AG10803 (cell line): ENCODE results near the gene KSR1.
A peak's percentile ranks its signal among the peaks of the same experiment; 100 is the strongest.
"Not testable (repeated sequence)": the region's sequence is repeated elsewhere in the genome, so short reads cannot be mapped to it uniquely, and the experiment has no call there.

Source experiments
- DNase-seq: peaks from one replicate; pipeline ENCODE4 v3.0.0; 2010; ENCODE audit warnings: low read depth
- H3K4me3 ChIP-seq: 2 replicates; pipeline ENCODE4 v1.5.1; 2011; ENCODE audit warnings: mild to moderate bottlenecking, low read length, control low read depth
- CTCF ChIP-seq: conservative IDR thresholded peaks from 2 replicates; pipeline ENCODE4 v1.5.1; 2011; ENCODE audit warnings: mild to moderate bottlenecking, low read length, control low read depth, inconsistent platforms

The KSR1 gene

DNA sequence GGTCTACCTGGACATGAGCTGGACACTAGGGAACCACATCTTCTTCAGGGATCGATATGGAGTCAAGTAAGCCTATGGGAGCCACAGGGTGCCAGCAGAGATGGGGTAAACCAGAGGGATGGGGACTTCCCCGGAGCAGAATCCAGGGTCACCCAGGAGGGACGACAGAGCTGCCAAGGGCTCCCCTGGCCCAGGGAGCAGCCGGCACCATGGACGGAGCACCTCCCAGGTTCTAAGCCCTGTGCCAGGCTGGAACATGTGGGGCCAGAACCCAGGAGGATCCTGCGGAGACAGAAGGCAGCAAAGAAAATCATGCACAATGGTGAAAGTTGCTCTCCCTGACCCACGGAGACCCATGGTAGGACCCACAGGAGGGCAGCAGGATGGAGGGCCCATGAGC is 33.6 kb upstream of the KSR1 start:
- H3K4me3 ChIP-seq, result no peak overlapping the region
- TF ChIP-seq CTCF, result no peak

DNA sequence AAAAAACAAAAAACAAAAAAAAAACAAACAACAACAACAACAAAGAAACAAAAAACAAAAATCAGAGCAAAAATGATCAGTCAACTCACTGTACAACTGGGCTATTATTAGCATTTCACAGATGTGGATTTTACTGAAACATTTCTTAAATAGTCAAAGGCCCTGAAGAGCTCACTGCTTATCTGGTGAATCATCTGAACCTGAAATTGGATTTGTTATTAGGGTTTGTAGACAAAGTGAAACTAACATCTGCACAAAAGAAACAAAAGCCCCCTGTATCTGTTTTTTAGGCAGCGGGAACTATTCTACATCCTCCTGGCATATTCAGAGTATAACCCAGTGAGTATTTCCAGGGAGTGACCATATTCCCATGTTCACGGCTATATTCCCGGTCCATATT is 32.6 kb upstream of the KSR1 start:
- no peak for TF ChIP-seq CTCF
- DNase-seq, result peak; percentile 26
- no peak overlapping the region for H3K4me3 ChIP-seq

More for the DNA sequence above, 33.6 kb upstream of the KSR1 start:
- DNase-seq, result no peak

- no peak for DNase-seq
Measured at GRCh38 chr17:27424516-27424915, 31.7 kb upstream of the KSR1 start.

GRCh38 chr17:27424941-27425340 is 31.3 kb upstream of the KSR1 start:
- no peak overlapping the region for H3K4me3 ChIP-seq
- TF ChIP-seq CTCF, result no peak
- DNase-seq, result no peak

More at GRCh38 chr17:27424516-27424915, 31.7 kb upstream of the KSR1 start:
- no peak overlapping the region for H3K4me3 ChIP-seq
- TF ChIP-seq CTCF, result no peak

DNA sequence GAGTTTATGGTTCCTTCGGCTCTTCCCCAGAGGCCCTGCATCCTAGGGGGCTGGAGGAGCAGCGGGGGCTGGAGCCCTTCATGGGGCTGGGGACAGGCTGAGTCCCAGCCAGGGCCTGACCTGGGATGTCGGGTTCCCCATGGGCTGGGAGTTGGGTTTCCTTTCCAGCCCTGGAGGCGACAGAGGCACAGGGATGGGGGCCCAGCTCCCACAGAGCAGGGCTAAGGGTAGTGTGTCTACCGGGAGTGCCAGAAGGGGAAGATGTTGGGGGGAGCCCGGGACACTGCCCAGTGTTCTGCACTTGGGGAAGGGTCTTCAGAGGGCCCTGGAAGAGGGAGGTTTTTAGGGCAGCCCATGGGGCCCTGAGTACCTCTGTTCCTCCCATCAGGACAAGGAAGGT is 30.7 kb upstream of the KSR1 start:
- H3K4me3 ChIP-seq, DNase-seq: not testable (repeated sequence)

DNA sequence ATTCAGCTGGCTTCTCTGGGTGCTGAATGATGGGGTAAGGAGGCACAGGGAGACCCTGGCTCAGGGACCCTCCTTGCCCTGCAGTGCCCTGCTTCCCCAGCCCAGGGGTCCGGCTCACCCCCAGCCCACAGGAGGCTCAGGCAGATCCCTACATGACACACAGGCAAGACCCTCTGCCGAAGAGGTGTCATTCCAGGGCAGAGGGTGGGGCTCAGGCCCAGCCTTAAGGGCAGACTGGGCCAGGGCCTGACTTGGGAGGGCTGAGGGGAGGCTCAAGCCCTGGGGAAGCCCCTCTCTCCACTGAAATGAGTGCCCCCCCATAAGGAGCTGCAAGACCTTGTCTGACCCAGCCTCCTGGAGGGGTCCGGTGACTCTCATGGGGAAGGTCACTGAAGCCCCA is 30.3 kb upstream of the KSR1 start:
- H3K4me3 ChIP-seq, result no peak overlapping the region
- no peak for TF ChIP-seq CTCF
- DNase-seq, result no peak

DNA sequence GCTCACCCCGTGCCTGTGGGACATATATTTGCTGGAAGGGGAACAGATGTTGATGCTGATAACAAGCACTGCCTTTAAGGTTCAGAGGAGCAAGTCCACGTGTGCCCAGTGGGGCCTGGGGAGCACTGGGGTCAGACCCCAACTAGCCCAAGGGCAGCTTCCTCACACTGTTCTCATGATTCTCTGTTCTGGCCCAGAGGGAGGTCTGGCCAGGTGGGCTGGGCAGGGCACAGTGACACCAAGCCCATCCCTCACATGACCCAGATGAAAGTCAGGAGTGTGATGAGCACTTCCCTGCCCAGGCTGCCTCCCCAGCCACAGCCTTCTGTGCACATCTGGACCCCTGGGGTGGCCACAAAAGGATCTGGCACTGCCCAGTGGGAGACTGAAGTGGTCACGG is 29.8 kb upstream of the KSR1 start:
- not testable (repeated sequence) for H3K4me3 ChIP-seq, DNase-seq

- H3K4me3 ChIP-seq, DNase-seq: not testable (repeated sequence)
Measured at GRCh38 chr17:27427166-27427862, 28.9 kb upstream of the KSR1 start.
